GM19328 (cell line): ENCODE measurements around the gene FGF22.
A peak's percentile ranks its signal among the peaks of the same experiment; 100 is the strongest.

Experiments used
- ATAC-seq: cut with Tn5 transposase; IDR thresholded peaks from one replicate; pipeline ENCODE4 v1.9.1; 2021; ENCODE audit warnings: mild to moderate bottlenecking, moderate library complexity; ENCODE audit not compliant: unreplicated experiment

FGF22 gene

GRCh38 chr19:677601-678436, 38.1 kb downstream of the FGF22 start:
- no peak for ATAC-seq

GRCh38 chr19:678791-679388, 39.2 kb downstream of the FGF22 start:
- ATAC-seq, result no peak

GRCh38 chr19:679418-680286, 40.0 kb downstream of the FGF22 start:
- peak; percentile 21 for ATAC-seq

GRCh38 chr19:680287-681028, 40.8 kb downstream of the FGF22 start:
- ATAC-seq, result peak; percentile 58

- ATAC-seq, result no peak
Measured at GRCh38 chr19:681029-682019, 41.6 kb downstream of the FGF22 start.

GRCh38 chr19:682678-683320, 43.1 kb downstream of the FGF22 start:
- no peak for ATAC-seq

- ATAC-seq, result no peak
Measured at GRCh38 chr19:685454-685931, 45.8 kb downstream of the FGF22 start.

GRCh38 chr19:686589-687297, 47.1 kb downstream of the FGF22 start:
- ATAC-seq, result no peak

GRCh38 chr19:687569-688166, 48.0 kb downstream of the FGF22 start:
- no peak for ATAC-seq

- no peak for ATAC-seq
Measured at GRCh38 chr19:688214-688613, 48.5 kb downstream of the FGF22 start.

GRCh38 chr19:688992-689391, 49.3 kb downstream of the FGF22 start:
- no peak for ATAC-seq

GRCh38 chr19:690203-690602, 50.5 kb downstream of the FGF22 start:
- ATAC-seq, result no peak
